WERI-Rb-1 (cell line): ENCODE results near the gene MATN3.

Experiments
- DNase-seq: peaks from one replicate; pipeline ENCODE4 v3.0.0-alpha.2; 2020
- H3K27ac ChIP-seq: fragments of 250-450 bp; sonication (Bioruptor Pico); 2 replicates; pipeline ENCODE4 v1.5.1; 2020; ENCODE audit warnings: mild to moderate bottlenecking, moderate library complexity
- H3K27me3 ChIP-seq: fragments of 250-450 bp; sonication (Bioruptor Pico); 2 replicates; pipeline ENCODE4 v1.5.1; 2021; ENCODE audit warnings: mild to moderate bottlenecking, low read depth, moderate library complexity; ENCODE audit not compliant: insufficient read depth, severe bottlenecking
- H3K36me3 ChIP-seq: fragments of 250-450 bp; sonication (Bioruptor Pico); 2 replicates; pipeline ENCODE4 v1.5.1; 2020; ENCODE audit warnings: mild to moderate bottlenecking, moderate library complexity
- H3K4me3 ChIP-seq: 2 replicates; pipeline ENCODE4 v1.5.1; 2011; ENCODE audit warnings: low read depth, mild to moderate bottlenecking, control low read depth, low read length
- H3K9me3 ChIP-seq: fragments of 250-450 bp; sonication (Bioruptor Pico); 2 replicates; pipeline ENCODE4 v1.5.1; 2021; ENCODE audit warnings: mild to moderate bottlenecking, moderate library complexity; ENCODE audit not compliant: severe bottlenecking
- CTCF ChIP-seq: IDR thresholded peaks from 2 replicates; pipeline ENCODE4 v1.5.1; 2011; ENCODE audit warnings: low read depth, mild to moderate bottlenecking, control low read depth, inconsistent platforms, low read length

Gene MATN3

GRCh38 chr2:20034218-20034617, 21.8 kb upstream of the MATN3 start:
- no peak for TF ChIP-seq CTCF
- Histone ChIP-seq H3K4me3 (no peak overlapping the region), H3K27ac (no peak overlapping the region), H3K36me3 (peaks cover 99% of the 10 kb centered on the region), H3K9me3 (no peaks in the 10 kb centered on the region), H3K27me3 (no peaks in the 10 kb centered on the region)
- no peak for DNase-seq

GRCh38 chr2:20033322-20033721, 20.9 kb upstream of the MATN3 start:
- H3K27me3 ChIP-seq: no peaks in the 10 kb centered on the region
- no peaks in the 10 kb centered on the region for H3K9me3 ChIP-seq
- H3K4me3 ChIP-seq: no peak overlapping the region
- no peak for DNase-seq
- no peak overlapping the region for H3K27ac ChIP-seq
- peaks cover 99% of the 10 kb centered on the region for H3K36me3 ChIP-seq
- no peak for TF ChIP-seq CTCF

- peaks cover 80% of the 10 kb centered on the region for H3K36me3 ChIP-seq
- DNase-seq: no peak
These were observed 17.8 kb upstream of the MATN3 start for GRCh38 chr2:20030224-20030623.

GRCh38 chr2:20027705-20028434, 15.4 kb upstream of the MATN3 start:
- DNase-seq: no peak
- no peaks in the 10 kb centered on the region for H3K27me3 ChIP-seq
- peaks cover 56% of the 10 kb centered on the region for H3K36me3 ChIP-seq
- no peak overlapping the region for H3K4me3 ChIP-seq
- TF ChIP-seq CTCF: no peak
- peaks cover under 1% of the 10 kb centered on the region for H3K9me3 ChIP-seq
- H3K27ac ChIP-seq: no peak overlapping the region

More at GRCh38 chr2:20030224-20030623, 17.8 kb upstream of the MATN3 start:
- no peak overlapping the region for H3K4me3 ChIP-seq
- no peaks in the 10 kb centered on the region for H3K9me3 ChIP-seq
- no peaks in the 10 kb centered on the region for H3K27me3 ChIP-seq
- H3K27ac ChIP-seq: no peak overlapping the region
- TF ChIP-seq CTCF: no peak

GRCh38 chr2:20027260-20027677, 14.8 kb upstream of the MATN3 start:
- no peak for DNase-seq
- Histone ChIP-seq H3K4me3 (no peak overlapping the region), H3K27me3 (no peaks in the 10 kb centered on the region), H3K27ac (no peak overlapping the region), H3K9me3 (peaks cover 7% of the 10 kb centered on the region), H3K36me3 (peaks cover 50% of the 10 kb centered on the region)
- TF ChIP-seq CTCF: no peak
